H9 (cell line): ENCODE measurements around the gene ABLIM1. TPM values are rescaled to one million over a fixed set of nuclear protein-coding genes. Genes with fewer than 3 reads are reported as not detected.

ENCODE experiments used
- DNase-seq: peaks from one replicate; pipeline ENCODE4 v3.0.0-alpha.2; 2017
- H2AFZ ChIP-seq: one replicate; pipeline ENCODE4 v1.6.1; 2013; ENCODE audit warnings: mild to moderate bottlenecking, low read length, control low read depth, moderate library complexity
- H2AK5ac ChIP-seq: 2 replicates; pipeline ENCODE4 v1.6.1; 2013; ENCODE audit warnings: low read length, control low read depth, mixed read lengths; ENCODE audit not compliant: insufficient read length
- H2BK120ac ChIP-seq: one replicate; pipeline ENCODE4 v1.6.1; 2013; ENCODE audit warnings: low read depth, mild to moderate bottlenecking, low read length, control low read depth, inconsistent platforms; ENCODE audit not compliant: poor library complexity, severe bottlenecking
- H2BK12ac ChIP-seq: 2 replicates; pipeline ENCODE4 v1.6.1; 2013; ENCODE audit warnings: low read length, control low read depth, mixed read lengths, low read depth; ENCODE audit not compliant: insufficient read length
- H2BK15ac ChIP-seq: 2 replicates; pipeline ENCODE4 v1.6.1; 2013; ENCODE audit warnings: low read depth, low read length, control low read depth
- H2BK20ac ChIP-seq: one replicate; pipeline ENCODE4 v1.6.1; 2013; ENCODE audit warnings: low read depth, mild to moderate bottlenecking, low read length, control low read depth, inconsistent platforms; ENCODE audit not compliant: poor library complexity, severe bottlenecking
- H2BK5ac ChIP-seq: 2 replicates; pipeline ENCODE4 v1.6.1; 2013; ENCODE audit warnings: low read length, control low read depth, mixed read lengths; ENCODE audit not compliant: insufficient read length
- H3K14ac ChIP-seq: 2 replicates; pipeline ENCODE4 v1.6.1; 2013; ENCODE audit warnings: low read length, control low read depth; ENCODE audit not compliant: insufficient read depth
- H3K18ac ChIP-seq: 2 replicates; pipeline ENCODE4 v1.6.1; 2013; ENCODE audit warnings: low read depth, mild to moderate bottlenecking, mixed read lengths, low read length, control low read depth; ENCODE audit not compliant: insufficient read length
- H3K23ac ChIP-seq: 2 replicates; pipeline ENCODE4 v1.6.1; 2013; ENCODE audit warnings: low read length, control low read depth, mixed read lengths, low read depth; ENCODE audit not compliant: insufficient read length
- H3K23me2 ChIP-seq: 2 replicates; pipeline ENCODE4 v1.6.1; 2013; ENCODE audit warnings: low read depth, mild to moderate bottlenecking, mixed read lengths, low read length, control low read depth; ENCODE audit not compliant: insufficient read length, poor library complexity, severe bottlenecking
- H3K27ac ChIP-seq: 2 replicates; pipeline ENCODE4 v1.5.1; 2013; ENCODE audit warnings: low read length, control low read depth, mixed read lengths, low read depth; ENCODE audit not compliant: insufficient read length
- H3K27me3 ChIP-seq: 2 replicates; pipeline ENCODE4 v1.6.1; 2013; ENCODE audit warnings: low read length, control low read depth, inconsistent platforms; ENCODE audit not compliant: insufficient read depth
- H3K4ac ChIP-seq: 2 replicates; pipeline ENCODE4 v1.6.1; 2013; ENCODE audit warnings: low read depth, mild to moderate bottlenecking, control low read depth, inconsistent platforms, low read length, moderate library complexity
- H3K4me1 ChIP-seq: 2 replicates; pipeline ENCODE4 v1.6.1; 2013; ENCODE audit warnings: low read length, control low read depth, inconsistent platforms; ENCODE audit not compliant: insufficient read depth
- H3K4me2 ChIP-seq: 2 replicates; pipeline ENCODE4 v1.6.1; 2013; ENCODE audit warnings: low read length, control low read depth, mixed read lengths; ENCODE audit not compliant: insufficient read length, insufficient read depth
- H3K56ac ChIP-seq: 2 replicates; pipeline ENCODE4 v1.6.1; 2013; ENCODE audit warnings: low read depth, mild to moderate bottlenecking, mixed read lengths, low read length, control low read depth; ENCODE audit not compliant: insufficient read length
- H3K79me1 ChIP-seq: 2 replicates; pipeline ENCODE4 v1.6.1; 2013; ENCODE audit warnings: low read depth, mild to moderate bottlenecking, moderate library complexity, low read length, control low read depth, inconsistent platforms; ENCODE audit not compliant: insufficient read depth, poor library complexity, severe bottlenecking
- H3K79me2 ChIP-seq: 2 replicates; pipeline ENCODE4 v1.6.1; 2013; ENCODE audit warnings: low read length, control low read depth, inconsistent platforms; ENCODE audit not compliant: insufficient read depth
- H3K9ac ChIP-seq: 2 replicates; pipeline ENCODE4 v1.6.1; 2013; ENCODE audit warnings: low read length, control low read depth, mixed read lengths; ENCODE audit not compliant: insufficient read length; ENCODE audit errors: extremely low read depth
- H3K9me3 ChIP-seq: one replicate; pipeline ENCODE4 v1.6.1; 2013; ENCODE audit warnings: low read depth, low read length, inconsistent platforms; ENCODE audit not compliant: control insufficient read depth
- H3T11ph ChIP-seq: one replicate; pipeline ENCODE4 v1.6.1; 2013; ENCODE audit warnings: mild to moderate bottlenecking, low read length, control low read depth, inconsistent platforms
- H4K20me1 ChIP-seq: one replicate; pipeline ENCODE4 v1.6.1; 2013; ENCODE audit not compliant: control insufficient read depth, insufficient read length, insufficient read depth
- H4K5ac ChIP-seq: 2 replicates; pipeline ENCODE4 v1.6.1; 2013; ENCODE audit warnings: low read depth, mild to moderate bottlenecking, mixed read lengths, low read length, control low read depth; ENCODE audit not compliant: insufficient read length
- H4K8ac ChIP-seq: replicated peaks from 2 replicates; pipeline ENCODE4 v1.6.1; 2013; ENCODE audit warnings: low read length, control low read depth, mixed read lengths, low read depth; ENCODE audit not compliant: insufficient read length
- H4K91ac ChIP-seq: 2 replicates; pipeline ENCODE4 v1.6.1; 2013; ENCODE audit warnings: low read depth, mild to moderate bottlenecking, moderate library complexity, mixed read lengths, low read length, control low read depth; ENCODE audit not compliant: insufficient read length
- H3K27ac Mint-ChIP-seq, 3 experiments: 2 replicates in 2 of 3; 3 replicates in 1 of 3; pipeline ENCODE4 v1.8.0; 2020 to 2021; ENCODE audit warnings: mixed read lengths in 3 of 3, mild to moderate bottlenecking in 1 of 3, moderate library complexity in 1 of 3
- H3K27me3 Mint-ChIP-seq: 2 replicates; pipeline ENCODE4 v1.8.0; 2021; ENCODE audit warnings: low read depth, mild to moderate bottlenecking, moderate library complexity, mixed read lengths
- H3K36me3 Mint-ChIP-seq, 3 experiments: 2 replicates in 2 of 3; 3 replicates in 1 of 3; pipeline ENCODE4 v1.8.0; 2020 to 2021; ENCODE audit warnings: low read depth in 3 of 3, mixed read lengths in 3 of 3; ENCODE audit not compliant: insufficient read depth in 1 of 3
- H3K4me1 Mint-ChIP-seq, 2 experiments: 2 replicates each; pipeline ENCODE4 v1.8.0; 2020; ENCODE audit warnings: mixed read lengths in 2 of 2
- H3K4me3 Mint-ChIP-seq, 2 experiments: 2 replicates in 1 of 2; 3 replicates in 1 of 2; pipeline ENCODE4 v1.8.0; 2020 to 2021; ENCODE audit warnings: mild to moderate bottlenecking in 2 of 2, mixed read lengths in 2 of 2, moderate library complexity in 1 of 2
- H3K9me3 Mint-ChIP-seq, 2 experiments: 2 replicates in 1 of 2; 3 replicates in 1 of 2; pipeline ENCODE4 v1.8.0; 2020; ENCODE audit warnings: mild to moderate bottlenecking in 2 of 2, mixed read lengths in 2 of 2, moderate library complexity in 1 of 2
- CTCF ChIP-seq: fragments of 200-600 bp; sonication (generic); conservative IDR thresholded peaks from 3 replicates; pipeline ENCODE4 v1.8.0; 2021; ENCODE audit warnings: antibody characterized with exemption, mild to moderate bottlenecking
- WGBS: extraction: QIAGEN DNeasy Blood & Tissue Kit; methylation state at CpG from one replicate; pipeline ENCODE4 v1.1.7; 2013; ENCODE audit warnings: missing lambda C conversion rate, low lambda C conversion rate, mixed read lengths; ENCODE audit not compliant: insufficient read length; ENCODE audit errors: extremely low coverage; 5-methylcytosine and 5-hydroxymethylcytosine counted together
- total RNA-seq: library from RNA; stranded (reverse); gene quantifications from 2 replicates; pipeline ENCODE4 v1.2.1, GENCODE V29; 2021

Gene ABLIM1
- total RNA-seq, 1 experiment from 2014 or later, result 32.1 TPM

GRCh38 chr10:114593816-114594468, 64.1 kb downstream of the ABLIM1 start:
- Histone ChIP-seq H3K18ac (no peak overlapping the region), H3K23me2 (no peaks in the 10 kb centered on the region), H2BK15ac (no peak overlapping the region), H4K5ac (no peak overlapping the region), H3K9ac (no peak overlapping the region), H3K27me3 (no peaks in the 10 kb centered on the region), H2BK12ac (no peak overlapping the region), H4K91ac (no peak overlapping the region), H2BK5ac (no peak overlapping the region), H3T11ph (no peak overlapping the region), H3K4me1 (no peaks in the 10 kb centered on the region), H2BK120ac (no peak overlapping the region), H3K9me3 (no peaks in the 10 kb centered on the region), H3K27ac (no peak overlapping the region), H3K23ac (no peak overlapping the region), H3K14ac (no peak overlapping the region), H4K20me1 (no peaks in the 10 kb centered on the region), H2AK5ac (no peak overlapping the region), H3K79me2 (no peaks in the 10 kb centered on the region), H4K8ac (no peak overlapping the region), H2BK20ac (no peak overlapping the region), H3K56ac (no peak overlapping the region), H3K79me1 (no peaks in the 10 kb centered on the region), H2AFZ (no peak overlapping the region), H3K4me2 (no peak overlapping the region), H3K4ac (no peak overlapping the region)
- TF ChIP-seq CTCF, result no peak
- Mint-ChIP-seq H3K36me3 (no peaks in the 10 kb centered on the region), H3K4me3 (no peak overlapping the region), H3K27ac (no peak overlapping the region), H3K9me3 (no peaks in the 10 kb centered on the region), H3K4me1 (peaks cover 0 to 2% of the 10 kb centered on the region in 2 experiments; a peak in 1 of 4 replicates), H3K27me3 (no peaks in the 10 kb centered on the region; the same call in 1 of the 2 replicates)
- WGBS, result no CpG with 5 or more reads among the region's 1 CpG
- DNase-seq, result no peak
